ENCODE data around the gene ING1.
A peak's percentile ranks its signal among the peaks of the same experiment; 100 is the strongest.
"Not testable (repeated sequence)": the region's sequence is repeated elsewhere in the genome, so short reads cannot be mapped to it uniquely, and the experiment has no call there.

Gene ING1

GRCh38 chr13:110695774-110696173 lies 17.7 kb upstream of the ING1 start:
- not testable (repeated sequence) for DNase-seq (ENCODE audit: low read depth in 3 of 3)

DNA sequence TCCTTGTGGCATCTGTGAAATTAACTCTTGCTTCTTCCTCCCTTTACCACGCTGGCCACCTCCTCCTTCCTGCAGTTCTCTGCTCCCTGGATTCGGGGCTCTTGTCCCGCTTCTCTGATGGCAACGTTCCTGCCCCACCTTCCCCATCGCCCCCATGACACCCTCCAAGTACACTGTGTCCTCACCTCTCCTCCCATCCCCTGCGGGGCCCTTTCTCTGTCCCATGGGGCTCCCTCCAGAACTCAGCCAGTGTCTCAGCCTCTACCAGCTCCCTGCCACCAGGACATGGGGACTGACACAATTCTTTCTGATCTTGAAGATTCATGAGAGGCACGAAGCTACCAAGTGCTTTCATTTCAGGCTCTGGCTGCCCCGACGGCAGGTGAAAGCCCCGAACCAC lies 16.7 kb upstream of the ING1 start:
- DNase-seq (ENCODE audit: low read depth in 3 of 3) = no peak

DNA sequence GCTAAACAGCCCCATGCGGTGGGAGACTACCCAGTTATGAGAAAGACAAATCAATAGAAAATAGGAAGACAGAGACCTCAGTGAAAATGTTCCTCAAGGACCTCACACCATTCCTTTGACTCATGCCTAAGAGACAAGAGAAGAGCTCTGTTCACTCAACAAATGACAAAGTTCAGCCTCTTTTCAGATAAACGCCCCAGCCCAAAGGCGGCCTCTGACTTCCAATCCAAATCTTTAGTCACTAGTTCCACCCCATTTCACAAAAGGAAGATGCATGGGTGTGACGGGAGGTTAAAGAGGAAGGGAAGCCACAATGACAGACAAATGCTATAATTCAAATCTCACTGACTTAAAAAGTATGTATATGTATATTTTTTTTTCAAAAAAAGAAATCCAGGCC lies 15.7 kb upstream of the ING1 start:
- DNase-seq (ENCODE audit: low read depth in 3 of 3) = no peak

GRCh38 chr13:110698689-110699088 lies 14.8 kb upstream of the ING1 start:
- DNase-seq (ENCODE audit: low read depth in 3 of 3) = no peak

DNA sequence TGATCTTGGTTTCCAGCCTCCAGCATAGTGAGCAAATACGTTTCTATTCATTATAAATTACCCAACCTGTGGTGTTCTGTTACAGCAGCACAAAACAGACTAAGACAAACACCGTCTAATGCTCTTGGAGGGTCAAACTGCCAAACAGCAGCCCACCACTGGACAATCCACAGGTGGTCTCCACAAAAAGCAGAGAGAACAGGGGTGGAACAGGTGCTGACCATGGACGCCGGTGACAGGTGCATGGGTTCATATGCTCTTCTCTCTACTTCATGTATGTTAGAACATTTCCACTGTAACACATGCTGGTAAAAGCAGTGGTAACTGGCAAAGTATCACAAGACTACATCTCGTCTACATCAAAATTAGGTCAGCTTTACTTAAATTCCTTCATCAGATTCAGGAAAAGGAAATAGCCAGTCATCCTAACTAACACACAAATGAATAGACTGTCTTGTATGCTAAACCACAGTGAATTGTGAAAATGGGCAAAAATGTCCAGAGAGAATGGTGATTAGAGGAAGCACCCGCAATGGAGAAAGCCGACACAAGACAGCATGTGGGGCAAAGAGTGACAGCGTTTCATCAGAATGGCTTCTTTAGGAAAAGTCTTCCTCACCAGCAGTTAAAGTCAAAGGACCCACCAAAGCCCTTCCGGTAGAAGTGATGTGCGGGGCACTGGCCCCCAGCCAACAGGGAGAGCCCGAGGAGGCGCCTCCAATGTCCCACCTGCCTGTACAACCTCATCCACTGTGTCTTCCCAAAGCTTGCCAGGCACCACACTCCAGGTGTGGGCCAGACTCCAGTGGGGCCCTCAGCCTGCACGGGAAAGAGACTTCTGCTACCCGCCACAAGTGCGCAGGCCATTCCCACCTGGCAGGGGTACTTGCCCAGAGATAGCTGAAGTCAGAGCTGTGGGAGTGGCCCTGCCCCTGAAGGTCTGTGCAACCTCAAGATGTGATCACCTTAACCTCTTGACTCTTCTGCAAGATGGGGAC lies 14.1 kb upstream of the ING1 start:
- DNase-seq (ENCODE audit: low read depth in 3 of 3) = no peak

GRCh38 chr13:110700186-110700585 lies 13.3 kb upstream of the ING1 start:
- DNase-seq (ENCODE audit: low read depth in 3 of 3) = no peak

DNA sequence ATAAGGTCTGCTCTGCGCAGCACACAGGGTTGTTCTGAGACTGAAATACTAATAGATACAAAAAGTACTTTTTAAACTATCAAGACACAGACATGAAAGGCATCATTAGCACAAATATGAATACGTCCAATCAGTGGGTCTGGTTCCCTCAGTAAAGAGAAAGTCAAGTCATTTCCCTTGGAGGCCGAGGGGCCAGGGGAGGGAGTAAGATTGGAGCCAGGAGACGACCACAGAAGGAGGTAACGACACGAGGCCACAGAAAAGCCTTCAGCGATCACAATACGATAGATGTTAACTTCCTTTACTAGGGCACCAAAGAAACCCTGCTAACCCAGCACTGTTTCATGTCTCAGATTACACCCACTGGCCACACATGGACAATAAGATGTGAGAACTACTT lies 12.9 kb upstream of the ING1 start:
- no peak for DNase-seq (ENCODE audit: low read depth in 3 of 3)

- DNase-seq (ENCODE audit: low read depth in 3 of 3) = not testable (repeated sequence)
These were observed 12.4 kb upstream of the ING1 start for GRCh38 chr13:110701061-110701460.

- DNase-seq (ENCODE audit: low read depth in 3 of 3) = no peak
These were observed 11.4 kb upstream of the ING1 start for GRCh38 chr13:110702089-110702488.

- no peak for DNase-seq (ENCODE audit: low read depth in 3 of 3)
These were observed 10.6 kb upstream of the ING1 start for GRCh38 chr13:110702591-110703526.

GRCh38 chr13:110705356-110705825 lies 8.1 kb upstream of the ING1 start:
- no peak for DNase-seq (ENCODE audit: low read depth in 3 of 3)

DNA sequence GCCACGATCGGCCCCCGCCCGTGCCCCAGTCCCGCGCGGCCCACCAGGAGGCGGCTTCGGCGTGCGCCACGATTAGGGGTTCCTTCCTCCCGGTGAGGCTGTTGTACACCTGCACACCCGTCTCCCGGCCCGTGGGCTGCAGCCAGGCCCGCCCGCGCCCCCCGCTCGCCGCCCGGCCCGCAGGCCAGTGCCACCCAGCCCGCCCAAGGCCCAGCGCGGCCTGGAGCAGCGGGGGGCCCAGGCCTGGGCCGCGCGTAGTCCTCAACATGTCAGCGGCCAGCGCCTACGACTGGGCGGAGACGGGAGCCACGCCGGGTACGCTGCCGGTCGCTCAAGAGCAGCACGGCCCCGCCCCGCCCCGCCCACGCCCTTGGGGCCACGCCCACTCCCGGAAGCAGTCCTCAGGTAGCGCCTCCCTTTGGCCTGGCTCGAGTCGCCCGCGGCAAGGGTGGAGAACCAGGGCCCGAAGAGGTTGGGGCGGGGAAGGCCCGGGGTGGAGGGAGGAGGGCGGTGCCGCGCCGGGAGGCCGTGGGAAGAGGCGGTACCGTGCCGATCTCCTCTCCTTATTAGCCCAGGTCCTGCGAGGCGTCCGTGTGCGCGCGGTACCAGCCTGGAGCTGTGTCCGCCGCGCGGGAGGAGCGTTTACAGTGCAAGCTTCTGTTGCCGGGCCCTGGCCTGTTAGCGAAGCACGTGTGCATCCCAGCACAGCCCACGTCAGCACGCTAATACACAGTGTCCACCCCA lies 7.5 kb upstream of the ING1 start, which contains the start of gene CARS2:
Gene CARS2, minus strand, starts transcription at position 291 of the 744 bp plus-strand sequence. Its CDS starts 23 bp downstream, at position 268.
- peak; percentile 87 to 95 (median 87) for DNase-seq (ENCODE audit: low read depth in 3 of 3)

DNA sequence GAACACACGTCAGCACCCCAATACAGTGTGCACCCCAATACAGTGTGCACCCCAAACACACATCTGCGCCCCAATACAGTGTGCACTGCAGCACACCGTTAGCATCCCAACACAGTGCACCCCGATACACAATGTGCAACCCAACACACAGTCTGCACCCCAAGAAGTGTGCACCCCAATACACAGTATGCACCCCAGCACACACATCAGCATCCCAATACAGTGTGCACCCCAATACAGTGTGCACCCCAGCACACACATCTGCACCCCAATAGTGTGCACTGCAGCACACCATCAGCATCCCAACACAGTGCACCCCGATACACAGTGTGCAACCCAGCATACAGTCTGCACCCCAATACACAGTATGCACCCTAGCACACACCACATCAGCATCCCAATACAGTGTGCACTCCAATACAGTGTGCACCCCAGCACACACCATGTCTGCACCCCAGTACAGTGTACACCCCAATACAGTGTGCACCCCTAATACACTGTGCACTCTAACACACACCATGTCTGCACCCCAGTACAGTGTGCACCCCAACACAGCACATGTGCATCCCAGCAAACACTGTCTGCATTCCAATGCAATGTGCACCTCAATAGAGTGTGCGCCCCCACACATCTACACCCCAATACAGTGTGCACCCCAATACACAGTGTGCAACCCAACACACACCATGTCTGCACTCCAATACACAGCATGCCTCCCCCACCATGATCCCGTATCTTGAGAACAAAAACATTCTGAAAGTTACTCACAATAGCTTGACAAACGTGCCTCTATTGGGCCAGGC lies 6.7 kb upstream of the ING1 start:
- no peak for DNase-seq (ENCODE audit: low read depth in 3 of 3)

- DNase-seq (ENCODE audit: low read depth in 3 of 3) = peak; percentile 57 to 77 (median 75)
These were observed 1.2 kb upstream of the ING1 start for GRCh38 chr13:110712081-110712848.

- peak; percentile 97 to 99 (median 99) for DNase-seq (ENCODE audit: low read depth in 3 of 3)
These were observed 455 bp upstream of the ING1 start for GRCh38 chr13:110712849-110713641.

DNA sequence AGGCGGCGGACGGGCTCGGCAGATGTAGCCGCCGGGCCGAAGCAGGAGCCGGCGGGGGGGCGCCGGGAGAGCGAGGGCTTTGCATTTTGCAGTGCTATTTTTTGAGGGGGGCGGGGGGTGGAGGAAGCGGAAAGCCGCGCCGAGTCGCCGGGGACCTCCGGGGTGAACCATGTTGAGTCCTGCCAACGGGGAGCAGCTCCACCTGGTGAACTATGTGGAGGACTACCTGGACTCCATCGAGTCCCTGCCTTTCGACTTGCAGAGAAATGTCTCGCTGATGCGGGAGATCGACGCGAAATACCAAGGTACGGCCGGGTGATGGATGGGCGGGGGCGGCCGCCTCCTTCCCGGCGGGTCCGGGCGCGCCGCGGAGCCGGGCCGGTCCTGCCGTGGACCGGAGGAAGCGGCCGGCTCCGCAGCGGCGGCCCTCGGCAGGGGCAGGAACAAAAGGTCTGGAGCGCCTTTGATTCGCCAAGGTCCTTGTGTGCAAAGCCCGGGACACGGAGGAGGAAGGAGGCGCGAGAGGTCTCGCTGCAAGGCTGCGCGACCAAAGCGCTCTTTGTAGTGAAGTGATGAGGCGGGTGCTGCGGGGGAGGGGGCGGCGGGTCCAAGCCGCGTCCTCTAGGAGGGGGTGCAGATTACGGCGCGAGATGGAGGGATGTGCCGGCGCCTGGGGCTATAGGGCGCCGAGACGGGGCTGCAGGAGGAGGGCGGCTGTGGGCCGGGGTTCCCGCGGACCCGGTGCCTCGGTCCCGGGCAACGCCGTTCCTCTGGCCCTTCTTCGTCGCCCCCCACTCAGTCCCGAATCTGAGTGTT lies 689 bp downstream of the ING1 start:
- DNase-seq (ENCODE audit: low read depth in 3 of 3) = peak; percentile 36 to 61 (median 44)

GRCh38 chr13:110714797-110715394 lies 1.4 kb downstream of the ING1 start:
- DNase-seq (ENCODE audit: low read depth in 3 of 3) = peak in 1 of 3 experiments; percentile 46
